HepG2 (cell line): ENCODE measurements around the gene SPATC1L. TPM values are rescaled to one million over a fixed set of nuclear protein-coding genes. Genes with fewer than 3 reads are reported as not detected.

ENCODE experiments used
- ATAC-seq: fragments of 200-7000 bp; cut with Tn5 transposase; 3 replicates; pipeline ENCODE4 v1.9.1; 2020; ENCODE audit warnings: mild to moderate bottlenecking, moderate library complexity
- BruUV-seq: library from RNA; stranded (reverse); fragments of 400-500 nt; replicated peaks from 2 replicates; lab custom pipeline; 2021; lab: Mats Ljungman, UMichigan
- CTCF ChIA-PET: fragments of 300-600 bp; formaldehyde crosslinking; extraction: SDS; loops from one replicate; lab custom pipeline; 2021; ENCODE audit warnings: low total read pairs, inconsistent platforms, low intra/inter-chr PET ratio; lab: Yijun Ruan, JAX
- POLR2A ChIA-PET: fragments of 350-600 bp; sonication (Branson Sonifier 250); formaldehyde crosslinking; loops from one replicate; lab custom pipeline; 2020; ENCODE audit warnings: antibody characterized with exemption, inconsistent platforms; lab: Yijun Ruan, JAX
- DNase-seq: peaks from one replicate; pipeline ENCODE4 v3.0.0-alpha.2; 2015; ENCODE audit warnings: low spot score
- FAIRE-seq: peaks from 3 replicates; lab custom pipeline; 2011; peaks lifted over from hg19 to GRCh38; lab: Jason Lieb, UNC
- H2AFZ ChIP-seq: one replicate; pipeline ENCODE4 v1.6.1; 2011; ENCODE audit warnings: low read length, inconsistent platforms
- H3K27ac ChIP-seq: fragments of 300-600 bp; 3 replicates; pipeline ENCODE4 v1.8.0; 2011; ENCODE audit warnings: mixed run types, mild to moderate bottlenecking, mixed read lengths, low read length, inconsistent platforms; ENCODE audit not compliant: insufficient read depth; ENCODE audit errors: extremely low read length
- H3K27me3 ChIP-seq, 2 experiments: fragments of 200-600 bp in 1 of 2; 2 replicates in 1 of 2; 3 replicates in 1 of 2; pipeline versions ENCODE4 v1.6.0 to v1.8.0; 2011; ENCODE audit warnings: low read length in 2 of 2, mild to moderate bottlenecking in 2 of 2, moderate library complexity in 2 of 2, inconsistent platforms in 1 of 2; ENCODE audit not compliant: insufficient read depth in 2 of 2, control insufficient read depth in 1 of 2
- H3K36me3 ChIP-seq, 2 experiments: fragments of 200-600 bp in 1 of 2; replicated peaks in 1 of 2; 2 replicates in 1 of 2; 3 replicates in 1 of 2; pipeline versions ENCODE4 v1.5.1 to v1.8.0; 2011; ENCODE audit warnings: low read length in 2 of 2, inconsistent platforms in 1 of 2; ENCODE audit not compliant: insufficient read depth in 2 of 2, control insufficient read depth in 1 of 2
- H3K4me1 ChIP-seq: 2 replicates; pipeline ENCODE4 v1.5.1; 2012; ENCODE audit warnings: low read length, inconsistent platforms; ENCODE audit not compliant: insufficient read depth
- H3K4me2 ChIP-seq: 2 replicates; pipeline ENCODE4 v1.6.0; 2011; ENCODE audit warnings: low read depth, low read length, inconsistent platforms
- H3K4me3 ChIP-seq, 3 experiments: fragments of 200-600 bp in 1 of 3; sonication (generic), shearing (Covaris generic) in 1 of 3; replicated peaks in 1 of 3; 2 replicates each; pipeline ENCODE4 v1.5.1; 2011 to 2016; ENCODE audit warnings: low read length in 3 of 3, inconsistent platforms in 2 of 3, low read depth in 2 of 3, mild to moderate bottlenecking in 2 of 3, control low read depth in 1 of 3, mixed read lengths in 1 of 3; ENCODE audit not compliant: insufficient read depth in 1 of 3
- H3K79me2 ChIP-seq: one replicate; pipeline ENCODE4 v1.6.1; 2011; ENCODE audit warnings: low read length, inconsistent platforms; ENCODE audit not compliant: insufficient read depth
- H3K9ac ChIP-seq: 2 replicates; pipeline ENCODE4 v1.6.0; 2011; ENCODE audit warnings: mild to moderate bottlenecking, low read depth, low read length, inconsistent platforms; ENCODE audit not compliant: insufficient read depth
- H3K9me3 ChIP-seq: 2 replicates; pipeline ENCODE4 v1.5.1; 2012; ENCODE audit warnings: mild to moderate bottlenecking, low read length
- H4K20me1 ChIP-seq: 2 replicates; pipeline ENCODE4 v1.6.0; 2011; ENCODE audit warnings: inconsistent platforms, mild to moderate bottlenecking, low read length, moderate library complexity; ENCODE audit not compliant: insufficient read depth
- DNMT1 ChIP-seq: sonication (generic); formaldehyde crosslinking; IDR thresholded peaks from 2 replicates; pipeline ENCODE4 v1.5.1; 2020; ENCODE audit warnings: mild to moderate bottlenecking, missing genetic modification reagents
- GFI1 ChIP-seq: sonication (generic); formaldehyde crosslinking; IDR thresholded peaks from 2 replicates; pipeline ENCODE4 v1.5.0; 2020; ENCODE audit warnings: missing genetic modification reagents, mild to moderate bottlenecking, borderline replicate concordance
- HES4 ChIP-seq: sonication (generic); formaldehyde crosslinking; IDR thresholded peaks from 2 replicates; pipeline ENCODE4 v1.9.0; 2021; ENCODE audit warnings: mild to moderate bottlenecking, missing genetic modification reagents, borderline replicate concordance
- HNRNPK ChIP-seq: fragments of 200-400 bp; formaldehyde crosslinking; IDR thresholded peaks from 2 replicates; pipeline ENCODE4 v1.6.1; 2018; ENCODE audit warnings: low read length, low read depth, moderate library complexity, mild to moderate bottlenecking; ENCODE audit not compliant: poor library complexity, severe bottlenecking
- PTBP1 ChIP-seq: fragments of 200-400 bp; formaldehyde crosslinking; IDR thresholded peaks from 2 replicates; pipeline ENCODE4 v1.6.1; 2018; ENCODE audit warnings: low read length, low read depth; ENCODE audit not compliant: poor library complexity, severe bottlenecking
- RBFOX2 ChIP-seq: fragments of 200-400 bp; formaldehyde crosslinking; IDR thresholded peaks from 2 replicates; pipeline ENCODE4 v1.6.1; 2017; ENCODE audit warnings: low read depth, mild to moderate bottlenecking, low read length
- RFX5 ChIP-seq: IDR thresholded peaks from 2 replicates; pipeline ENCODE4 v1.6.1; 2011; ENCODE audit warnings: low read depth, low read length, improper control_type of control experiment
- WGBS: methylation state at CpG from one replicate; pipeline ENCODE4 v1.1.6; 2017; ENCODE audit warnings: low lambda C conversion rate; 5-methylcytosine and 5-hydroxymethylcytosine counted together
- in situ Hi-C: cut with HindIII; loops from 2 replicates; pipeline ENCODE4 v1.10.0; 2017; ENCODE audit warnings: low pct_unique_long_range_greater_than_20kb; ENCODE audit not compliant: extremely low pct_ligation_motif_present
- intact Hi-C: fragments of 100-400 bp; cut with micrococcal nuclease; formaldehyde crosslinking; loops from one replicate; pipeline ENCODE4 v1.10.0; 2022; ENCODE audit not compliant: unreplicated experiment
- polyA plus RNA-seq, 8 experiments: library from polyadenylated mRNA; depleted of rRNA in 3 of 8; stranded (reverse) in 7 of 8; unstranded in 1 of 8; fragments of >200 nt; fragmentation: Illumina TruSeq in 4 of 8; extraction: Trizol in 4 of 8; gene quantifications; 2 replicates each; pipeline versions ENCODE4 v1.2.1 to v1.2.3, GENCODE V29; 2011 to 2016; ENCODE audit warnings: low read depth in 4 of 8, missing spikeins in 1 of 8, mixed read lengths in 1 of 8; ENCODE audit not compliant: insufficient read depth in 1 of 8
- total RNA-seq, 5 experiments: library from RNA; depleted of rRNA; stranded (reverse); fragments of >200 nt; fragmentation: Illumina TruSeq; extraction: Trizol; gene quantifications; 2 replicates each; pipeline ENCODE4 v1.2.3, GENCODE V29; 2016; ENCODE audit warnings: low read depth in 1 of 5
- TF ChIP-seq, protein P1 (sequence below): IDR thresholded peaks from 2 replicates; pipeline ENCODE4 v1.6.1; 2016; ENCODE audit warnings: low read depth, missing genetic modification reagents, missing compliant biosample characterization
- TF ChIP-seq, protein P2 (sequence below): sonication (generic); formaldehyde crosslinking; conservative IDR thresholded peaks from 2 replicates; pipeline ENCODE4 v1.4.0; 2020; ENCODE audit warnings: missing genetic modification reagents

The SPATC1L gene
- total and polyA plus RNA-seq, 2 of the 13 experiments (the other 11 are each of a cell fraction or from before 2014, with no cell fraction given), result 1.4 to 3.3 TPM

DNA sequence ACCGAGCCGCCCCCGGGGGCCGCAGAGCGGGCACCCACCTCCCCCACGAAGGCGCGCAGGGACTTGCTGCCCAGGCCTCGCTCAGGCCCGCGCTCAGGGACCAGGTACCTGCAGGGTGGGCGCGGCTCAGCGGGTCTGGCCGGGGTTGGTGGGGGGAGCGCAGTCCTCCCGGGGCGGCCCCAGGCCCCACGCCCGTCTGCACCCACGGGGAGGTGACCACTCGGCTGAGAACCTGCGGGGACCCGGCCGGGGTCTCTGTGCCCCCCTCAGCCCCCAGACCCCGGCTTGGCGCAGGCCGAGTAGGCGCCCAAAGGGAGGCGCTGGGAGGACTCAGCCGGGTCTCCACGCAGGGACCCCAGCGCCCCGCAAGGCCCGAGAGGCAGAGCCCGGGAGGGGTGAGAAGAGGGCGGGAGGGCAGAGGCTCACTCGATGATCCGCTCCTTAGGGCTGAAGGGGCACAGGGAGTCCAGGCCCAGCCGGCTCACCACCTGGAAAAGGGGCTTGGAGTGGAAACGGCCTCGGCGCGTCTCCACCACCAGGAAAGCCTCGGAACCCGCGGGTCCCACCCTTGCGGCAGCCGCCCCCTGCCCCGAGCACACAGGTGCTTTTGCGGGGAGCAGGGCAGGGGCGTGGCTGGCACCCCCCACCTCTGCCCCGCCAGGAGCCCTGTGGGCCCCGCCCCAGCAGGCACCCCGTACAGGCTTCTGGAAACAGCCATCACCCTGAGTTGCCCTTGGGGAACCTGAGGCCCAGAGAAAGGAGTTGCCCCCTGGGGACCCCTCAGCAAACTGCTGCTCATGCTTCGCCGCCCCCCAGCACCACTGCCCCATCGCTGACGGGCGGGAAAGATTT lies 38.2 kb downstream of the SPATC1L start (continued):
- TF ChIP-seq GFI1 (CRISPR knock-in tag), result no peak
- TF ChIP-seq RFX5, result no peak
- no peak for TF ChIP-seq HES4 (CRISPR knock-in tag)

DNA sequence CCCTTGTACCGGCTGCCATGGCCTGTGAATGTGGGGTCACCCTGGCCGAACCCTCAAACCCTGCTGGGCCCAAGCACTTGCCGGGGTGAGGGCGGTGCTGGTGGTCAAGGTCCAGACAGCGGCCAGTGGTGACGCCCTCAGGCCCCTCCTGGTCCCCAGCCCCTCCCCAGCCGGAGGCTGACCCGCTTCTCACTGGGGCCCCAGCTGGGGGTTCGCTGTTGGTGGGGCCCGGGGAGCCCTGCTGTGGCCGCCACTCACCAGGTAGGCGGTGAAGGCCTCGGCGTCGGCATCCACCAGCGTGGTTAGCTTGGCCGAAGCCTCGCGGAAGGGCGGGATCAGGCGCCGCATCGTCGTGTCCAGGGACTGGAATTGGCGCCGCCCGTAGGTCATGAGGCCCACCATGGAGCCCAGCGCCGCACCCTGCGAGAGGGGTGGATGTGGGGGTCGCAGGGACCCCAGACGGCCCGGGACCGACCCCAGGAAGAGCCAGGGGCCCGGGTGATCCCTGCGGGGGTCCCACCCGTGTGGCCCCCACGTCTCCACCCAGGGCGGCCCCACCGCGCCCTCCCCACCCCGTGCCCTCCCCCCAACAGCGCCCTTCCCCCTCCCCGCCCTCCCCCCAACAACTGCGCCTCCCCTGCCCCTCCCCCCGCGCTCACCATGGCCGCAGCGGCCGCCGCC lies 39.0 kb downstream of the SPATC1L start:
- Histone ChIP-seq H3K4me2 (no peak overlapping the region), H3K36me3 (peaks cover 12 to 34% of the 10 kb centered on the region in 2 experiments; a peak in 4 of 5 replicates), H3K4me1 (peaks cover 40% of the 10 kb centered on the region), H3K9ac (no peak overlapping the region), H3K79me2 (no peaks in the 10 kb centered on the region), H4K20me1 (0 out of 2 replicates have a peak, but pooled peaks cover 5% of the 10 kb centered on the region), H3K9me3 (no peaks in the 10 kb centered on the region), H3K4me3 (no peak overlapping the region), H3K27ac (no peak overlapping the region), H3K27me3 (no peaks in the 10 kb centered on the region), H2AFZ (no peak overlapping the region)
- ChIA-PET CTCF (no interaction called here), POLR2A (no interaction called here)
- ATAC-seq (no peak), FAIRE-seq (no peak), DNase-seq (no peak)
- 95% methylated on average over 16 of the region's 51 CpGs for WGBS
- BruUV-seq, result no TSS peak
- in situ Hi-C loops, result no loop called here
- intact Hi-C loops, result loop anchor here (5.0 kb wide), 2 partner anchors 173 to 177 kb away; partner anchors contain the start of genes C21orf58 and PCNT
- peak; percentile 49; the same call in 1 of the 2 replicates for TF ChIP-seq RBFOX2
- TF ChIP-seq, protein P1, sequence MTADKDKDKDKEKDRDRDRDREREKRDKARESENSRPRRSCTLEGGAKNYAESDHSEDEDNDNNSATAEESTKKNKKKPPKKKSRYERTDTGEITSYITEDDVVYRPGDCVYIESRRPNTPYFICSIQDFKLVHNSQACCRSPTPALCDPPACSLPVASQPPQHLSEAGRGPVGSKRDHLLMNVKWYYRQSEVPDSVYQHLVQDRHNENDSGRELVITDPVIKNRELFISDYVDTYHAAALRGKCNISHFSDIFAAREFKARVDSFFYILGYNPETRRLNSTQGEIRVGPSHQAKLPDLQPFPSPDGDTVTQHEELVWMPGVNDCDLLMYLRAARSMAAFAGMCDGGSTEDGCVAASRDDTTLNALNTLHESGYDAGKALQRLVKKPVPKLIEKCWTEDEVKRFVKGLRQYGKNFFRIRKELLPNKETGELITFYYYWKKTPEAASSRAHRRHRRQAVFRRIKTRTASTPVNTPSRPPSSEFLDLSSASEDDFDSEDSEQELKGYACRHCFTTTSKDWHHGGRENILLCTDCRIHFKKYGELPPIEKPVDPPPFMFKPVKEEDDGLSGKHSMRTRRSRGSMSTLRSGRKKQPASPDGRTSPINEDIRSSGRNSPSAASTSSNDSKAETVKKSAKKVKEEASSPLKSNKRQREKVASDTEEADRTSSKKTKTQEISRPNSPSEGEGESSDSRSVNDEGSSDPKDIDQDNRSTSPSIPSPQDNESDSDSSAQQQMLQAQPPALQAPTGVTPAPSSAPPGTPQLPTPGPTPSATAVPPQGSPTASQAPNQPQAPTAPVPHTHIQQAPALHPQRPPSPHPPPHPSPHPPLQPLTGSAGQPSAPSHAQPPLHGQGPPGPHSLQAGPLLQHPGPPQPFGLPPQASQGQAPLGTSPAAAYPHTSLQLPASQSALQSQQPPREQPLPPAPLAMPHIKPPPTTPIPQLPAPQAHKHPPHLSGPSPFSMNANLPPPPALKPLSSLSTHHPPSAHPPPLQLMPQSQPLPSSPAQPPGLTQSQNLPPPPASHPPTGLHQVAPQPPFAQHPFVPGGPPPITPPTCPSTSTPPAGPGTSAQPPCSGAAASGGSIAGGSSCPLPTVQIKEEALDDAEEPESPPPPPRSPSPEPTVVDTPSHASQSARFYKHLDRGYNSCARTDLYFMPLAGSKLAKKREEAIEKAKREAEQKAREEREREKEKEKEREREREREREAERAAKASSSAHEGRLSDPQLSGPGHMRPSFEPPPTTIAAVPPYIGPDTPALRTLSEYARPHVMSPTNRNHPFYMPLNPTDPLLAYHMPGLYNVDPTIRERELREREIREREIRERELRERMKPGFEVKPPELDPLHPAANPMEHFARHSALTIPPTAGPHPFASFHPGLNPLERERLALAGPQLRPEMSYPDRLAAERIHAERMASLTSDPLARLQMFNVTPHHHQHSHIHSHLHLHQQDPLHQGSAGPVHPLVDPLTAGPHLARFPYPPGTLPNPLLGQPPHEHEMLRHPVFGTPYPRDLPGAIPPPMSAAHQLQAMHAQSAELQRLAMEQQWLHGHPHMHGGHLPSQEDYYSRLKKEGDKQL (CRISPR knock-in tag), result no peak
- no peak for TF ChIP-seq PTBP1
- TF ChIP-seq HNRNPK, result peak; percentile 56
- no peak for TF ChIP-seq DNMT1 (CRISPR knock-in tag)
- TF ChIP-seq, protein P2, sequence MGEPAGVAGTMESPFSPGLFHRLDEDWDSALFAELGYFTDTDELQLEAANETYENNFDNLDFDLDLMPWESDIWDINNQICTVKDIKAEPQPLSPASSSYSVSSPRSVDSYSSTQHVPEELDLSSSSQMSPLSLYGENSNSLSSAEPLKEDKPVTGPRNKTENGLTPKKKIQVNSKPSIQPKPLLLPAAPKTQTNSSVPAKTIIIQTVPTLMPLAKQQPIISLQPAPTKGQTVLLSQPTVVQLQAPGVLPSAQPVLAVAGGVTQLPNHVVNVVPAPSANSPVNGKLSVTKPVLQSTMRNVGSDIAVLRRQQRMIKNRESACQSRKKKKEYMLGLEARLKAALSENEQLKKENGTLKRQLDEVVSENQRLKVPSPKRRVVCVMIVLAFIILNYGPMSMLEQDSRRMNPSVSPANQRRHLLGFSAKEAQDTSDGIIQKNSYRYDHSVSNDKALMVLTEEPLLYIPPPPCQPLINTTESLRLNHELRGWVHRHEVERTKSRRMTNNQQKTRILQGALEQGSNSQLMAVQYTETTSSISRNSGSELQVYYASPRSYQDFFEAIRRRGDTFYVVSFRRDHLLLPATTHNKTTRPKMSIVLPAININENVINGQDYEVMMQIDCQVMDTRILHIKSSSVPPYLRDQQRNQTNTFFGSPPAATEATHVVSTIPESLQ (CRISPR knock-in tag), result no peak
